GM18505 (cell line): ENCODE data around the gene TERB1.

Experiments used
- ATAC-seq: cut with Tn5 transposase; IDR thresholded peaks from one replicate; pipeline ENCODE4 v1.9.1; 2021; ENCODE audit not compliant: unreplicated experiment
- POLR2A ChIP-seq: IDR thresholded peaks from 4 replicates; pipeline ENCODE4 v1.6.1; 2011; ENCODE audit warnings: borderline replicate concordance; ENCODE audit not compliant: insufficient read depth, insufficient read length; ENCODE audit errors: extremely low read depth

TERB1 gene

GRCh38 chr16:66801320-66802105 lies at the start of gene TERB1:
Gene TERB1 (minus strand): TSS chr16:66801584. CDS start chr16:66796798, 4,786 bp downstream.
- no peak for ATAC-seq

GRCh38 chr16:66850115-66850815 lies 48.9 kb upstream of the TERB1 start:
- ATAC-seq = no peak
- TF ChIP-seq POLR2A = no peak

More at GRCh38 chr16:66801320-66802105, at the start of gene TERB1:
- no peak for TF ChIP-seq POLR2A

- no peak for ATAC-seq
- TF ChIP-seq POLR2A = no peak
Measured at GRCh38 chr16:66849549-66849948, 48.2 kb upstream of the TERB1 start.

GRCh38 chr16:66849021-66849420 lies 47.6 kb upstream of the TERB1 start:
- no peak for TF ChIP-seq POLR2A
- no peak for ATAC-seq

GRCh38 chr16:66848172-66848571 lies 46.8 kb upstream of the TERB1 start:
- no peak for TF ChIP-seq POLR2A
- ATAC-seq = no peak

- ATAC-seq = no peak
- no peak for TF ChIP-seq POLR2A
Measured at GRCh38 chr16:66847533-66848067, 46.2 kb upstream of the TERB1 start.

GRCh38 chr16:66846831-66847230 lies 45.4 kb upstream of the TERB1 start:
- no peak for TF ChIP-seq POLR2A
- no peak for ATAC-seq

GRCh38 chr16:66846266-66846665 lies 44.9 kb upstream of the TERB1 start:
- ATAC-seq = no peak
- no peak for TF ChIP-seq POLR2A

- no peak for TF ChIP-seq POLR2A
- ATAC-seq = no peak
Measured at GRCh38 chr16:66845791-66846221, 44.4 kb upstream of the TERB1 start.

GRCh38 chr16:66845080-66845410 lies 43.7 kb upstream of the TERB1 start:
- no peak for ATAC-seq

GRCh38 chr16:66844342-66845079 lies 43.1 kb upstream of the TERB1 start, which contains the start of gene CA7:
Gene CA7 (plus strand): TSS chr16:66844414. CDS start chr16:66844488, 74 bp downstream.
- no peak for ATAC-seq
- no peak for TF ChIP-seq POLR2A

More at GRCh38 chr16:66845080-66845410, 43.7 kb upstream of the TERB1 start:
- TF ChIP-seq POLR2A = no peak

GRCh38 chr16:66844009-66844341 lies 42.6 kb upstream of the TERB1 start:
- no peak for TF ChIP-seq POLR2A
- no peak for ATAC-seq

GRCh38 chr16:66843191-66843590 lies 41.8 kb upstream of the TERB1 start:
- no peak for ATAC-seq
- TF ChIP-seq POLR2A = no peak

GRCh38 chr16:66842765-66843164 lies 41.4 kb upstream of the TERB1 start:
- TF ChIP-seq POLR2A = no peak
- no peak for ATAC-seq

GRCh38 chr16:66841366-66841765 lies 40.0 kb upstream of the TERB1 start:
- ATAC-seq = no peak
- TF ChIP-seq POLR2A = no peak
